WTC11 (cell line): ENCODE data around the gene LTA. TPM values are rescaled to one million over a fixed set of nuclear protein-coding genes. Genes with fewer than 3 reads are reported as not detected.

Source experiments
- ATAC-seq: fragments of 200-7000 bp; cut with Tn5 transposase; 2 replicates; pipeline ENCODE4 v1.10.0; 2021; ENCODE audit warnings: mild to moderate bottlenecking, moderate library complexity
- CTCF ChIA-PET: fragments of 300-600 bp; sonication (Branson Sonifier 250); formaldehyde crosslinking; loops from one replicate; lab custom pipeline; 2021; ENCODE audit warnings: antibody characterized with exemption; lab: Charles Lee
- POLR2A ChIA-PET: fragments of 350-600 bp; sonication (Branson Sonifier 250); formaldehyde crosslinking; loops from one replicate; lab custom pipeline; 2021; ENCODE audit warnings: antibody characterized with exemption; lab: Charles Lee
- DNase-seq: peaks from one replicate; pipeline ENCODE4 v3.0.0; 2021; ENCODE audit warnings: low spot score
- H3K27ac Mint-ChIP-seq: 2 replicates; pipeline ENCODE4 v1.8.0; 2021; ENCODE audit warnings: mixed read lengths
- H3K27me3 Mint-ChIP-seq: 2 replicates; pipeline ENCODE4 v1.8.0; 2021; ENCODE audit warnings: low read depth, mild to moderate bottlenecking, moderate library complexity, mixed read lengths
- H3K36me3 Mint-ChIP-seq: 2 replicates; pipeline ENCODE4 v1.8.0; 2021; ENCODE audit warnings: mixed read lengths
- H3K4me1 Mint-ChIP-seq: 2 replicates; pipeline ENCODE4 v1.8.0; 2022; ENCODE audit warnings: mixed read lengths
- H3K4me3 Mint-ChIP-seq: 2 replicates; pipeline ENCODE4 v1.8.0; 2021; ENCODE audit warnings: mild to moderate bottlenecking, moderate library complexity, mixed read lengths
- H3K9me3 Mint-ChIP-seq: 2 replicates; pipeline ENCODE4 v1.8.0; 2021; ENCODE audit warnings: mixed read lengths
- FOXK1 ChIP-seq: sonication (generic); formaldehyde crosslinking; IDR thresholded peaks from 2 replicates; pipeline ENCODE4 v1.8.0; 2022; ENCODE audit warnings: mild to moderate bottlenecking, moderate library complexity, missing genetic modification reagents
- FOXP1 ChIP-seq: sonication (generic); formaldehyde crosslinking; IDR thresholded peaks from 2 replicates; pipeline ENCODE4 v1.8.0; 2022; ENCODE audit warnings: missing genetic modification reagents, mild to moderate bottlenecking, moderate library complexity, borderline replicate concordance
- GRHL2 ChIP-seq: fragments of 250-450 bp; sonication (Bioruptor Pico); IDR thresholded peaks from 2 replicates; pipeline ENCODE4 v1.8.0; 2022; ENCODE audit warnings: mild to moderate bottlenecking, moderate library complexity; ENCODE audit not compliant: insufficient replicate concordance, severe bottlenecking
- MXD4 ChIP-seq: fragments of 250-450 bp; sonication (Bioruptor Pico); IDR thresholded peaks from 2 replicates; pipeline ENCODE4 v1.8.0; 2021; ENCODE audit warnings: mild to moderate bottlenecking, moderate library complexity, borderline replicate concordance
- NFATC4 ChIP-seq: fragments of 250-450 bp; sonication (Bioruptor Pico); IDR thresholded peaks from 2 replicates; pipeline ENCODE4 v1.9.0; 2021; ENCODE audit warnings: mild to moderate bottlenecking
- NR1H2 ChIP-seq: sonication (generic); formaldehyde crosslinking; IDR thresholded peaks from 2 replicates; pipeline ENCODE4 v1.9.0; 2021; ENCODE audit warnings: mild to moderate bottlenecking, moderate library complexity, missing genetic modification reagents
- TP53 ChIP-seq: sonication (generic); formaldehyde crosslinking; IDR thresholded peaks from 2 replicates; pipeline ENCODE4 v1.8.1; 2023; ENCODE audit warnings: mild to moderate bottlenecking, missing genetic modification reagents
- ZBTB21 ChIP-seq: sonication (generic); formaldehyde crosslinking; IDR thresholded peaks from 2 replicates; pipeline ENCODE4 v1.8.1; 2023; ENCODE audit warnings: mild to moderate bottlenecking, missing genetic modification reagents, borderline replicate concordance
- ZNF219 ChIP-seq: sonication (generic); formaldehyde crosslinking; IDR thresholded peaks from 2 replicates; pipeline ENCODE4 v1.8.0; 2023; ENCODE audit warnings: missing genetic modification reagents, mild to moderate bottlenecking, borderline replicate concordance
- ZNF232 ChIP-seq: sonication (generic); formaldehyde crosslinking; IDR thresholded peaks from 2 replicates; pipeline ENCODE4 v1.8.0; 2022; ENCODE audit warnings: mild to moderate bottlenecking, missing genetic modification reagents
- ZNF425 ChIP-seq: fragments of 250-450 bp; sonication (Bioruptor Pico); conservative IDR thresholded peaks from 2 replicates; pipeline ENCODE4 v1.9.0; 2021; ENCODE audit warnings: mild to moderate bottlenecking
- total RNA-seq: library from RNA; stranded (reverse); gene quantifications from 3 replicates; pipeline ENCODE4 v1.2.3, GENCODE V29; 2021
- TF ChIP-seq, protein P1 (sequence below): sonication (generic); formaldehyde crosslinking; conservative IDR thresholded peaks from 2 replicates; pipeline ENCODE4 v1.8.1; 2022; ENCODE audit warnings: mild to moderate bottlenecking, missing genetic modification reagents
- TF ChIP-seq, protein P2 (sequence below): sonication (generic); formaldehyde crosslinking; IDR thresholded peaks from 2 replicates; pipeline ENCODE4 v1.8.1; 2023; ENCODE audit warnings: mild to moderate bottlenecking, missing genetic modification reagents, borderline replicate concordance
- TF ChIP-seq, protein P3 (sequence below): fragments of 250-450 bp; sonication (Bioruptor Pico); IDR thresholded peaks from 2 replicates; pipeline ENCODE4 v1.8.0; 2021; ENCODE audit warnings: mild to moderate bottlenecking
- TF ChIP-seq, protein P4 (sequence below): sonication (generic); formaldehyde crosslinking; IDR thresholded peaks from 2 replicates; pipeline ENCODE4 v1.8.1; 2023; ENCODE audit warnings: mild to moderate bottlenecking, moderate library complexity, missing genetic modification reagents
- TF ChIP-seq, protein P5 (sequence below): sonication (generic); formaldehyde crosslinking; IDR thresholded peaks from 2 replicates; pipeline ENCODE4 v1.8.0; 2022; ENCODE audit warnings: mild to moderate bottlenecking, missing genetic modification reagents

The LTA gene
- total RNA-seq, 1 experiment from 2014 or later, result 0.46 TPM

DNA sequence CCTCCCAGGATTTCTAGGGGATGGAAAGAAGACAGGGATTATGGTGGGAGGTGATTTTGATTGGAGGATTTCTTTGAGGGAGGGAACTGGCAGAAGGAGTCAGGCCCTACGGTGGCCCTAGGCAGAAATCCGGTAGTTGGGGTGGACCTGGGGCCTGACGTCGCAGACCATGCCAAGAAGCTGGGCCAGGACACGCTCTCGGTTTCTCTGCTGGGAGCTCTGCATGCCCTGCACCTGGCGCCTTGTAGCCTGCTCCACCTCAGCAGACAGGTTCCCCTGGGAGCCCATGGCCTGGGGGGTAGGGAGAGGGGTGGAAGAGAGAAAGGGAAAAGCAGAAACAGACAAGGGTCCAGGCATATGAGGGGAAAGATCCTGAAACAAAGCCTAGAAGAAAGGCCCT, 26.8 kb upstream of the LTA start:
- no peaks in the 10 kb centered on the region for H3K27me3 Mint-ChIP-seq

GRCh38 chr6:31546339-31546957, 25.6 kb upstream of the LTA start, which contains the start of gene ATP6V1G2:
Gene ATP6V1G2 (minus strand): TSS chr6:31546608. CDS start chr6:31546559, 49 bp downstream.
- H3K27ac Mint-ChIP-seq, result peak within 1 kb of the TSS; percentile 98
- no peaks in the 10 kb centered on the region for H3K9me3 Mint-ChIP-seq
- ATAC-seq, result peak; percentile 80
- peaks cover 22% of the 10 kb centered on the region for H3K4me1 Mint-ChIP-seq
- H3K4me3 Mint-ChIP-seq, result peak within 1 kb of the TSS; percentile 82
- no peaks in the 10 kb centered on the region for H3K27me3 Mint-ChIP-seq
- POLR2A ChIA-PET, result interaction anchor here (0.5 to 2.0 kb wide), 17 partner anchors 17 to 1425 kb away, joined by 3 to 13 read pairs (median 4); partner anchors contain the start of genes BAG6, GPANK1, MCCD1 and MICB
- H3K36me3 Mint-ChIP-seq, result peaks cover 18% of the 10 kb centered on the region
- peak; percentile 99 for DNase-seq
- CTCF ChIA-PET, result interaction anchor here (0.6 to 7.2 kb wide), 40 partner anchors 9 to 406 kb away, joined by 3 to 319 read pairs (median 4); partner anchors contain the start of genes AIF1, C6orf47, GPANK1 and LSM2
- TF ChIP-seq ZNF425 (CRISPR knock-in tag), result no peak
- TF ChIP-seq GRHL2, result no peak
- TF ChIP-seq NR1H2 (CRISPR knock-in tag), result no peak
- TF ChIP-seq MXD4 (CRISPR knock-in tag), result no peak
- no peak; the same call in 1 of the 2 replicates for TF ChIP-seq FOXP1 (CRISPR knock-in tag)
- TF ChIP-seq, protein P1, sequence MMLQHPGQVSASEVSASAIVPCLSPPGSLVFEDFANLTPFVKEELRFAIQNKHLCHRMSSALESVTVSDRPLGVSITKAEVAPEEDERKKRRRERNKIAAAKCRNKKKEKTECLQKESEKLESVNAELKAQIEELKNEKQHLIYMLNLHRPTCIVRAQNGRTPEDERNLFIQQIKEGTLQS (CRISPR knock-in tag), result no peak
- no peak for TF ChIP-seq TP53

More for the DNA sequence above, 26.8 kb upstream of the LTA start:
- Mint-ChIP-seq H3K36me3 (peaks cover 24% of the 10 kb centered on the region), H3K4me1 (peaks cover 25% of the 10 kb centered on the region), H3K9me3 (no peaks in the 10 kb centered on the region), H3K27ac (no peak overlapping the region), H3K4me3 (peak overlapping the region; percentile 82)
- TF ChIP-seq, protein P2, sequence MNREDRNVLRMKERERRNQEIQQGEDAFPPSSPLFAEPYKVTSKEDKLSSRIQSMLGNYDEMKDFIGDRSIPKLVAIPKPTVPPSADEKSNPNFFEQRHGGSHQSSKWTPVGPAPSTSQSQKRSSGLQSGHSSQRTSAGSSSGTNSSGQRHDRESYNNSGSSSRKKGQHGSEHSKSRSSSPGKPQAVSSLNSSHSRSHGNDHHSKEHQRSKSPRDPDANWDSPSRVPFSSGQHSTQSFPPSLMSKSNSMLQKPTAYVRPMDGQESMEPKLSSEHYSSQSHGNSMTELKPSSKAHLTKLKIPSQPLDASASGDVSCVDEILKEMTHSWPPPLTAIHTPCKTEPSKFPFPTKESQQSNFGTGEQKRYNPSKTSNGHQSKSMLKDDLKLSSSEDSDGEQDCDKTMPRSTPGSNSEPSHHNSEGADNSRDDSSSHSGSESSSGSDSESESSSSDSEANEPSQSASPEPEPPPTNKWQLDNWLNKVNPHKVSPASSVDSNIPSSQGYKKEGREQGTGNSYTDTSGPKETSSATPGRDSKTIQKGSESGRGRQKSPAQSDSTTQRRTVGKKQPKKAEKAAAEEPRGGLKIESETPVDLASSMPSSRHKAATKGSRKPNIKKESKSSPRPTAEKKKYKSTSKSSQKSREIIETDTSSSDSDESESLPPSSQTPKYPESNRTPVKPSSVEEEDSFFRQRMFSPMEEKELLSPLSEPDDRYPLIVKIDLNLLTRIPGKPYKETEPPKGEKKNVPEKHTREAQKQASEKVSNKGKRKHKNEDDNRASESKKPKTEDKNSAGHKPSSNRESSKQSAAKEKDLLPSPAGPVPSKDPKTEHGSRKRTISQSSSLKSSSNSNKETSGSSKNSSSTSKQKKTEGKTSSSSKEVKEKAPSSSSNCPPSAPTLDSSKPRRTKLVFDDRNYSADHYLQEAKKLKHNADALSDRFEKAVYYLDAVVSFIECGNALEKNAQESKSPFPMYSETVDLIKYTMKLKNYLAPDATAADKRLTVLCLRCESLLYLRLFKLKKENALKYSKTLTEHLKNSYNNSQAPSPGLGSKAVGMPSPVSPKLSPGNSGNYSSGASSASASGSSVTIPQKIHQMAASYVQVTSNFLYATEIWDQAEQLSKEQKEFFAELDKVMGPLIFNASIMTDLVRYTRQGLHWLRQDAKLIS (CRISPR knock-in tag), result no peak
- TF ChIP-seq, protein P3, sequence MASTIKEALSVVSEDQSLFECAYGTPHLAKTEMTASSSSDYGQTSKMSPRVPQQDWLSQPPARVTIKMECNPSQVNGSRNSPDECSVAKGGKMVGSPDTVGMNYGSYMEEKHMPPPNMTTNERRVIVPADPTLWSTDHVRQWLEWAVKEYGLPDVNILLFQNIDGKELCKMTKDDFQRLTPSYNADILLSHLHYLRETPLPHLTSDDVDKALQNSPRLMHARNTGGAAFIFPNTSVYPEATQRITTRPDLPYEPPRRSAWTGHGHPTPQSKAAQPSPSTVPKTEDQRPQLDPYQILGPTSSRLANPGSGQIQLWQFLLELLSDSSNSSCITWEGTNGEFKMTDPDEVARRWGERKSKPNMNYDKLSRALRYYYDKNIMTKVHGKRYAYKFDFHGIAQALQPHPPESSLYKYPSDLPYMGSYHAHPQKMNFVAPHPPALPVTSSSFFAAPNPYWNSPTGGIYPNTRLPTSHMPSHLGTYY, result no peak
- no peak for TF ChIP-seq ZNF232 (CRISPR knock-in tag)
- TF ChIP-seq, protein P4, sequence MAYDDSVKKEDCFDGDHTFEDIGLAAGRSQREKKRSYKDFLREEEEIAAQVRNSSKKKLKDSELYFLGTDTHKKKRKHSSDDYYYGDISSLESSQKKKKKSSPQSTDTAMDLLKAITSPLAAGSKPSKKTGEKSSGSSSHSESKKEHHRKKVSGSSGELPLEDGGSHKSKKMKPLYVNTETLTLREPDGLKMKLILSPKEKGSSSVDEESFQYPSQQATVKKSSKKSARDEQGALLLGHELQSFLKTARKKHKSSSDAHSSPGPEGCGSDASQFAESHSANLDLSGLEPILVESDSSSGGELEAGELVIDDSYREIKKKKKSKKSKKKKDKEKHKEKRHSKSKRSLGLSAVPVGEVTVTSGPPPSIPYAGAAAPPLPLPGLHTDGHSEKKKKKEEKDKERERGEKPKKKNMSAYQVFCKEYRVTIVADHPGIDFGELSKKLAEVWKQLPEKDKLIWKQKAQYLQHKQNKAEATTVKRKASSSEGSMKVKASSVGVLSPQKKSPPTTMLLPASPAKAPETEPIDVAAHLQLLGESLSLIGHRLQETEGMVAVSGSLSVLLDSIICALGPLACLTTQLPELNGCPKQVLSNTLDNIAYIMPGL (CRISPR knock-in tag), result no peak
- no peak for TF ChIP-seq FOXK1 (CRISPR knock-in tag)
- no peak for TF ChIP-seq NFATC4 (CRISPR knock-in tag)
- no peak for TF ChIP-seq ZNF219 (CRISPR knock-in tag)
- no peak for TF ChIP-seq ZBTB21 (CRISPR knock-in tag)
- TF ChIP-seq, protein P5, sequence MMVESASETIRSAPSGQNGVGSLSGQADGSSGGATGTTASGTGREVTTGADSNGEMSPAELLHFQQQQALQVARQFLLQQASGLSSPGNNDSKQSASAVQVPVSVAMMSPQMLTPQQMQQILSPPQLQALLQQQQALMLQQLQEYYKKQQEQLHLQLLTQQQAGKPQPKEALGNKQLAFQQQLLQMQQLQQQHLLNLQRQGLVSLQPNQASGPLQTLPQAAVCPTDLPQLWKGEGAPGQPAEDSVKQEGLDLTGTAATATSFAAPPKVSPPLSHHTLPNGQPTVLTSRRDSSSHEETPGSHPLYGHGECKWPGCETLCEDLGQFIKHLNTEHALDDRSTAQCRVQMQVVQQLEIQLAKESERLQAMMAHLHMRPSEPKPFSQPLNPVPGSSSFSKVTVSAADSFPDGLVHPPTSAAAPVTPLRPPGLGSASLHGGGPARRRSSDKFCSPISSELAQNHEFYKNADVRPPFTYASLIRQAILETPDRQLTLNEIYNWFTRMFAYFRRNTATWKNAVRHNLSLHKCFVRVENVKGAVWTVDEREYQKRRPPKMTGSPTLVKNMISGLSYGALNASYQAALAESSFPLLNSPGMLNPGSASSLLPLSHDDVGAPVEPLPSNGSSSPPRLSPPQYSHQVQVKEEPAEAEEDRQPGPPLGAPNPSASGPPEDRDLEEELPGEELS (CRISPR knock-in tag), result no peak
- no peak for ATAC-seq
- ChIA-PET CTCF (interaction anchor here (1.3 to 7.2 kb wide), 2 partner anchors 50 to 52 kb away, joined by 5 to 319 read pairs; partner anchors contain the start of gene NCR3), POLR2A (no interaction called here)
- no peak for DNase-seq
